ENCODE data around the gene MACROD1.

The MACROD1 gene, protein sequence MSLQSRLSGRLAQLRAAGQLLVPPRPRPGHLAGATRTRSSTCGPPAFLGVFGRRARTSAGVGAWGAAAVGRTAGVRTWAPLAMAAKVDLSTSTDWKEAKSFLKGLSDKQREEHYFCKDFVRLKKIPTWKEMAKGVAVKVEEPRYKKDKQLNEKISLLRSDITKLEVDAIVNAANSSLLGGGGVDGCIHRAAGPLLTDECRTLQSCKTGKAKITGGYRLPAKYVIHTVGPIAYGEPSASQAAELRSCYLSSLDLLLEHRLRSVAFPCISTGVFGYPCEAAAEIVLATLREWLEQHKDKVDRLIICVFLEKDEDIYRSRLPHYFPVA

DNA sequence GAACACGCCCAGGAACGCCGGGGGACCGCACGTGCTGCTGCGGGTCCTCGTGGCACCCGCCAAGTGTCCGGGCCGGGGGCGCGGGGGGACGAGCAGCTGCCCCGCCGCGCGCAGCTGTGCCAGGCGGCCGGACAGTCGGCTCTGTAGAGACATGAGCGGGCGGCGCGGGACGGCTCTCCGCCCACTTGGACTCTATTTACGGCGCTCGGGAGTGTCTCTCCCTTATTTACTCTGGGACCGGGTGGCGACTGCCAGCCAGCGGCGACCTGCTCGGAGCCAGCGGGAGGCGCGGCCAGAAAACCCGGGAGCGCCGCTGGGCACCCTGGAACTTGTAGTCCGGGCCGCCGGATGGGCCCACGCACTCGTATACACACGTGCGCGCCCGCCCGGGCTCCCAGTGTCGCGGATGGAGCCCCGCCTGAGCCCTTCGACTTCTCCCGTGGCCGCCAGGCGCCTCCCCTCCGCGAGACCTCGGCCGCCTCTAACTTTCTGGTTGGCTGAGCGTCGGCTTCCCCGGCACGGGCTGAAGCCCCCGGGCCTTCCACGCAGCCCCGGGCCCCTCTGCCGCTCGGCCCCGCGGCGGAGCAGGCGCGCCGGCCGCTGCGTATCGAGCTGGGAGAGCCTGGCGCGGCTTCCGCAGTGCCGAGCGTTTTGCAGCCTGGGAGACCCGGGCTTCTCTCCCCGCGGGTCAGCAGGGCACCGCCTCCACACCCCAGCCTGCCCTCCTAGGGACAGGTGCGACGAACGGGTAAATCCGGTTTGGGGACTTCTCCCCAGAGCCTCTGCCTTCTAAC is at the start of gene MACROD1:
Gene MACROD1 (minus strand): TSS at position 272 of the 794 bp plus-strand sequence. CDS start 119 bp downstream, at position 153.
- DNase-seq: peak; percentile 92

DNA sequence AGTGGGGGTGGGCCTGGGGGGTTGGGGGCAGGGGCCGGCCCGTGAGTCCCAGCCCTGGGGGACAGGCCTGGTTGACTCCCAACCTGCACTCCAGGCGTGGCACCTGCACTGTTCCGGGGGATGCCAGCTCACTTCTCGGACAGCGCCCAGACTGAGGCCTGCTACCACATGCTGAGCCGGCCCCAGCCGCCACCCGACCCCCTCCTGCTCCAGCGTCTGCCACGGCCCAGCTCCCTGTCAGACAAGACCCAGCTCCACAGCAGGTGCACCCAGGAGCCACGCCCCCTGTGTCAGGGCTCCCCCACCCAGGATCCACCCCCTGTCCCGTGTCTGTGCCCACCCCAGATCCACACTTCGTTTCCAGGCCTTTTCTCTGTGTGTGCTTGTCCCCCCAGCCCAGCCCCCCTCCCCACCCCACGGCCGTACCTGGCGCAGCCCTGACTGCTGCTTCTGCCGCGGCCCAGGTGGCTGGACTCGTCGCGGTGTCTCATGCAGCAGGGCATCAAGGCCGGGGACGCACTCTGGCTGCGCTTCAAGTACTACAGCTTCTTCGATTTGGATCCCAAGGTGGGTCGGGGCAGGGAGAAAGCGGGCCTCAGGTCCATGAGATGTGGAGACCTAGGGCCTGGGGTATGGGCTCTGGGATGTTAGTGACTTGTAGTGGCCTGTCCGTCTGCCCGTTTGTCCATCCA is 45.4 kb upstream of the MACROD1 start:
- no peak for DNase-seq

DNA sequence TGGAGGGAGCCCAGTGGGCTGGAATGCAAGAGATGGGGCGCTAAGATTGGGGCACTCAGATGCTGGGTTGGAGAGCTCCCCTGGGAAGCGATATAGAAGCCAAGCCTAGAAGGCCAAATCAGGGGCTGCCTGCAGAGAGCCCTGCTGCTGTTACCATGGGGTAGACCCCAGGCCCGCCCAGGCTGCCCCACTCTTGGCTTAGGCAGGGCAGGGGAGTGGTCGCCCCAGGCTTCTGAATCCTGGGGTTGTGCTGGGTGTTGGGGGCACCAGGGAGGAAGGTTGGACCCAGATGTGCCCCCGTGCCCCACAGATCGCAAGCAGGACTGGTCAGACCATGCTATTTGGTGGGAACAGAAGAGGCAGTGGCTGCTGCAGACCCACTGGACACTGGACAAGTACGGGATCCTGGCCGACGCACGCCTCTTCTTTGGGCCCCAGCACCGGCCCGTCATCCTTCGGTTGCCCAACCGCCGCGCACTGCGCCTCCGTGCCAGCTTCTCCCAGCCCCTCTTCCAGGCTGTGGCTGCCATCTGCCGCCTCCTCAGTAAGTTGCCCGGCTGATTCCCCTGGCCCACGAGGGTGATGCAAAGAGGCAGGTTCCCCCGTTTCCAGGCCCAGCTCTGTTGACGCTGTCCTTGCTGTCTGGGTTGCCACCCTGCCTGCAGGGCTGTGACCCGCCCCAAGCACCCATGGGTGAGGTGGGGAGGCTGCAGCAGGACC is 44.5 kb upstream of the MACROD1 start:
- no peak for DNase-seq

DNA sequence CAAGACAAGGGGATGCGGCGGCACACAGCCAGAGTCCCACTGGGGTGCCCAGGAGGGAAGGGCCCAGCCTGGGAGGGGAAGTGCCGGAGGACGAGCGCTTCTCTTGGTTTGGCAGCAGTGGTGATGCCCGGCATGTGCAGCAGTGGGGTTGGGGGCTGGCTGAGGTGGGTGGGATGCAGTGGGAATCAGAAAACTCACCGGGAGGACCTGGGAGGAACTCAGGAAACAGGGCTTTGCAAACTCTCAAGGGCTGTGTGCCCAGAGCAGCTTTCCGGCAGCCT is 43.6 kb upstream of the MACROD1 start:
- no peak for DNase-seq

DNA sequence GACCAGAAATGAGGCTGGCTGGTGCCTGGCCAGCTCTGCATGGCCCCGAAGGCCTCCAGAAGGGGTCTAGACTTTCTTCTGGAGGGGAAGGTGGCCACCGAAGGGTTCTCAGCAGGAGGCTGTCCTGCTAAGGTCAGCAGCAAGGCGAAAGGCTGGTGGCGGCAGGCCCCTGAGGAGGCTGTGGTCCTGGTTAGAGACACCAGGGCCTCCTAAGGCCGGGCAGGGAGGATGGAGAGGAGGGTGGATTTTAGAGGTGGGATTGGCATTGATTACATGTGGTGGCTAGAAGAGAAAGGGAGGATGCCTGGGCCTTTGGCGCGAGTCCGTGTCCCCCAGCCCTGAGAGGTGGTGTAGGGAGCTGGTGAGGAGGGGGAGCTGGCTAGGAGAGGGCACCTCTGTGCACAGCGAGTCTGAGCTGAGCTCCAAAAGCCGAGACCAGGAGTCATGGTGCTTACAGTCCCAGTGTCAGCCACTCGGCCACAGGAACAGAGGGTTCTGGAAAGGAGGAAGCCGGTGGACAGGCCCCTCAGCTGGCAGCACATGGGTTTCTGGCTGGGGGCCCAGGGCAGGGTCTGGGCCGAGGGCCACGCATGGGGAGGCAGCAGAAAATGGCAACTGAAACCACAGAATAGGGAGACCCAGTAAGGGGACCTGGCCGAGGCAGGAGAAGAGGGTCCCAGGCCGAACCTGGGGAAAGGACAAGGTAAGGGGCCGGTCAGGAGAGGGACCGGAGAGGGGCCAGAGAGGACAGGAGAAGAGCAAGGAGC is 43.1 kb upstream of the MACROD1 start:
- DNase-seq: no peak

DNA sequence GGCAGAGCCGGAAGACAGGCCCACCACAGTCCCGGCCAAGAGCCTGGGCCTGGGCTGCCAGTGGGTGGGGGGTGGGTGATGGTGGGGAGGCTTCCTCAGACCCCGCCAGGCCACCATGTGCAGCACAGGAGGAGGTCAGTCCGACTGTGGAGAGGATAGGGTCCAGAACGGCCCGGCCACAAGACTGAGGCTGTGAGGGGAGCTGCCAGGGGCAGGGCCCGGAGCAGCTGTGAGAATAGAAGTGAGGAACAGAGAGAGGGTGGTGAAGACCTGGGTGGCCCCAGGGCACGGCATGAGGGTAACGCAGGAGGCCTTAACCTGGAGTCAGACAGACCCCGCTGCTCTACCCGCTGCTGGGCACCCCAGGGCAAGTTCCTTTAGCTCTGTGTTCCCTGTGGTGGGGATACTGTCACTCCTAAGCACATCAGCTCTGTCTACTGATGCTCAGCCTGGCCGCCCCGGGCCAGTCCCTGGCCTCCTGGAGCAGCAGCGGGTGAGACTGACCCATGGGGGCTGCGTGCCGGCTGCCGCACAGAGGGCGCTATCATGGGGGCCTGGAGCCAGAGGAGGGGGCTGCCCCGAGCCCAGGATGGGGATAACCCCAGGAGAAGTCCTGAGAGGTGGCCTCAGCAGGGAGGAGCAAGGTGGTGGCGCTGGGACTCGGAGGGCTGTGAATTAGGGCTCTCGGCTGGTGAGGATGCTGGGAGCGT is 42.3 kb upstream of the MACROD1 start:
- DNase-seq: no peak

DNA sequence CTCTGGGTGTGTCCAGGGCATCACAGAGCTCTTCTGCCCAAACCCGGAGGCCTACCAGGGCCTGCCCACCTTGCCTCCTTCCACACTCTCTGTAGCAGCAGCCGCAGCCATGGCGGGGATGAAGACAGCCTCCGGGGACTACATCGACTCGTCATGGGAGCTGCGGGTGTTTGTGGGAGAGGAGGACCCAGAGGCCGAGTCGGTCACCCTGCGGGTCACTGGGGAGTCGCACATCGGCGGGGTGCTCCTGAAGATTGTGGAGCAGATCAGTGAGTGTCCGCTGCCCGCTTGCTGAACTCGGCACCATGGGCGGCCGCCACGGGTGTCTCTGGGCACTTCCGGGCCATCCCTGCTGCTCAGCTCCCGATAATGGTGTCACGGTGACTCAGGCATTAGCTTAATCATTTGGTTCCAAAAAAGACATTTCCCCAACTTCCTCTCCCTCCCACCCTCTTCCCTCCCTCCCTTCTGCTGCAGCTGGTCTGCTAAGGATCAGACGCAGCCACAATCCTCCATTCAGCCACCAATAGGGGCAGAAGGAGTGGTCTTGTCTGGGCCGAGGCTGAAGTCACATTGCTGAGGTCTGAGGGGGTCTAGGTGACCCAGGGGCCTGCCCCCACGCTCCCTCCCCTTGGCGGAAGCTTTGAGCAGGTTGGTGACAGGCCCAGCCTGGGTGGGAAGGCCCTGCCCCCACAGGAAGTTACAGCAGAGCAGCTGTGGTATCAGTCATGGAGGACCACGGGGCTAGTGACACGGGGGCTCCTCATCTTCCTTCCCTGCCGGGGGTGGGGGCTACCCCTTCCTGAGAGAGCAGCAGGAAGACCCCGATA is 41.6 kb upstream of the MACROD1 start:
- peak; percentile 90 for DNase-seq

DNA sequence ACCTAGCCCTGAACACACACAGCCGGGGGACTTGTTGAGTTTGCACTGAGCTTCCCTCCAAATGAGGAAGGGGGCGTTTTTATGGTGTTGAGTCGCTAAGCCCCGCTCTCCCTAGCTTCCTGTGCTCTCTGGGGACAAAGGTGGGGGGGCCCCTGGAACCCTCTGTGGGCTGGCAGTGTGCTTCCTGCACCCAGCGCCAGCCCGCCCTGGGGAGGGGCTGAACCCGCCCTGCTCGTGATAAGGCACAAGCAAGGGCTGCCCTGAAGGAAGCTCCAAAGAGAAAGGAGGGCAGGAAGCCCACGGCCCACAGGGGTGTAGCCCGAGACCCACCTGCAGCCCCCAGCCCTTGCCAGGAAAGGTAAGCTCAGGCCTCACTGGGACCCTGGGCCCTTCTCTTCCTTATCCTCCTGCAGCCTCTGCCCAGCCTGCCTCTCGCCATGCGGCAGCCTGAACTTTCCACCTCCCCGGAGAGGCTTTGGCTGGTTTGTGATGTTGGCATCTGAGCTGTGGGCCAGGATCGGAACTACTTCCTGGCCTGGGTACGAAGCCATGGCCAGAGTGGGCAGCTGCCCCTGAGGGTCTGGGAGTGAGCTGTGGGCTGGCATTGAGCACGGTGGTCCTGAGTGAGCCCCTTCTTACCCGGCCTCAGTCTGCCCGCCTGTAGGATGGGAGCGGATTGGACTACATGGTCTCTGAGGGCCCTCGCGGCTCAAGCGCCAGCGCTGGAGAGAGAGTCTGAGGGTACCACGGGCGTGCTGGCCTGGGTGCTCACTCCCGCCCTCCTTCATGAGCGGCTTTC is 40.7 kb upstream of the MACROD1 start, which contains the start of gene FERMT3:
Gene FERMT3 (plus strand): TSS at position 265 of the 799 bp plus-strand sequence. CDS start 644 bp downstream, outside the sequence.
- peak; percentile 87 for DNase-seq

DNA sequence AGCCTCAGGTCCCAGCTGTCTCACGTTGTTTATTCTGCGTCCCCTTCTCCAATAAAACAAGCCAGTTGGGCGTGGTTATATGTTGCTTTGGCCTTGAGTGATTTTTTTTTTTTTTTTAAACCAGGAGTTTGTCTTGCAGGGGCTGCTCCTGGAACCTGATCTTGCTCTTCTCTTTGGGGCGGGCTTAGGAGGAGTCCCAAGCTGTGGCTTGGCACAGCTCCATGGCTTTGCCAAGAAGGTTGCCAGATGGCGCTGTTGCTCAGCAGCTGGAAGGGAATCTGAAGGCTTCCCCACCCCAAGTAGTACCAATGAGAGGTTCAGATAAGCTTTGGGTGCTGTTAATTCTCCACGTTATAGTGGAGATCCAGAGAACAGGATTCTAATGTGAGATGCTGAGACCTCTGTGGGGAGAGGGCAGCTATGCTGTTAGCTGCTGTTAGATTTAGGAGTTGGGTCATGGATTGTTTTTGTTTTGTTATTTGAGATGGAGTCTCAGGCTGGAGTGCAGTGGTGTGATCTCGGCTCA is 38.6 kb upstream of the MACROD1 start:
- DNase-seq: peak; percentile 84

DNA sequence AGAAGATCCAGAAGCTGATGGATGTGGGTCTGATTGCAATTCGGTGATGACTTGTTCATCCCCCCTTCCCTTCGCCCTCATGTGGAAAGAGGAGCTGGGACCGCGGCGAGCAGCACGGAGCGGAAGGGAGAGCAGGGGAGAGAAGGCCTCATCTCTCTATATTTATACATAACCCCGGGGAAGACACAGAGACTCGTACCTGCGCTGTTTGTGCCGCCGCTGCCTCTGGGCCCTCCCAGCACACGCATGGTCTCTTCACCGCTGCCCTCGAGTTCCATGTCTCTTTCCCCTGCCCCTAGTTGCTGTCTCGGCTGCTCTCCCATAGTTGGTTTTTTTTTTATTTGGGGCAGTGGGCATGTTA is 38.1 kb upstream of the MACROD1 start:
- DNase-seq: no peak

DNA sequence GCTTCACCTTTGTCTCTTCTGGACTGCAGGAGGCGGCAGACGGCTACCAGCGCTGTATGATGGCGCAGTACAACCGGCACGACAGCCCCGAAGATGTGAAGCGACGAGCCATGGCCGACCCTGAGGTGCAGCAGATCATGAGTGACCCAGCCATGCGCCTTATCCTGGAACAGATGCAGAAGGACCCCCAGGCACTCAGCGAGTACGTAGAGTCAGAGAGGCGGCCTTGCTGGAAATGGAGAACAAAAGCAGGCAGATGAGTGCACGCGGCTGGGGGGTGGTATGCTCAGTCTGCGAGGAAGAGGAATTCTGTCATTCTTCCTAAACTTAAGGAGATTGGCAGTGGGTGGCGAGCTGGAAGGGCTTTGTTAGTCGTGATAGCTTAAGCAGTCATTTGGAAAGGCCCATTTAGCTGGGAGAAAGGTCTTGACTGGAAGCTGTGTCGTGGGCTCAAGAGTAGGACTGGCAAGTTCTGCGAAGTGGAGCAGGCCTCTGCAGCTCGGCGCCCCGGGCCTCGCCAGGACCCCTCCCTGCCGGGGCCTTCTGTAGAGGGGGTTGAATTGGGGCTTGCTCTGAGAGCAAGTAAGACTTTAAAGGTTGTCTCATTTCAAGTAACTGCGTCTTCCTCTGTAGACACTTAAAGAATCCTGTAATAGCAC is 37.6 kb upstream of the MACROD1 start:
- no peak for DNase-seq

DNA sequence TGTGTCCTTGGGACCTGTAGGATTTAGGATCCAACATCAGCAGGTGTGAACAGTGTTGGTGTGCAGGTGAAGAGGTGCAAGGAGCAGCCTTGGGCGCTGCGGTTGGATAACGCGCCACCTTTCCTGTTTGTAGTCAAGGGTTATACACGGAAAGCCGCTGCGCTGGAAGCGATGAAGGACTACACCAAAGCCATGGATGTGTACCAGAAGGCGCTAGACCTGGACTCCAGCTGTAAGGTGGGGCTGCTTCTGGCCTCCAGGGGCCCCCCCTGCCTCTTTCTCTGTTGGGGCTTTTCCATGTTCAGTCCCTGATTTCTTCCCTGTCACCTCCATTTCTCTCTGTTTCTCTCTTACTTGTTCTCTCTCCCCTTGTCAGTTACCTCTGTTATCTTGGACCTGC is 37.1 kb upstream of the MACROD1 start:
- DNase-seq: no peak

DNA sequence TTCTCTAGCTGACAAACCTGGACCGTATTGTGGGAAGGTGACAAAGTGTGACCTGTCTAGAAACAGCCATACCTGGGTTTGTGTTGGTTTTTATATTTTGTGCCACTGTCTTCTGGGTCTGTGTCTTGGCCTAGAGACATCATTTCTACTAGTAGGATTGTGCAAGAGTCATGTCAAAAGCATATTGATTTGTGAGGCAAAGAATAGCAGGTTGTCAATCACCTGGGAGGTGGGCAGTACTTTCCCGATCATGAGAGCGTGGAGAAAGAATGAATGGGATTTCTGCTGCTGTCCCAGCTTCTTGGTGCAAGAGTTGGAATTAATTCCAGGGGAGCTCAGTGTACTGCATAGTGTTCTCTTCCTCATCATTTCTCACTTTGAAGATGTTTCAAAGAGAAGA is 35.6 kb upstream of the MACROD1 start:
- DNase-seq: no peak

DNA sequence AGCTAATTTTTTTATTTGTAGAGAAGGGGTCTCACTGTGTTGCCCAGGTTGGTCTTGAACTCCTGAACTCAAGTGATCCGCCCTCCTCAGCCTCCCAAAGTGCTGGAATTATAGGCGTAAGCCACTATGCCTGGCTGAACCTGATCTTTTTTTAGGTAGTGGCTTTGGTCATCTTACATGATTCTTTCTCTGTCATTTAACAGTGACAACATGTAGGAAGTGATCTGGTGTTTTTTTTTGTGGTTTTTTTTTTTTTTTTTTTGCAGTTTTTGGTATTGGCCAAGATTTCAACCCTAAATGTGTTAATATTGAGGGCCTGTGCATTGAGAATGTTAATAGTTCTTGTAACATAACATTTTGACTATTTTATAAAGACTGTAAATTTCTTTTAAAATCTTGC is 32.6 kb upstream of the MACROD1 start:
- no peak for DNase-seq

DNA sequence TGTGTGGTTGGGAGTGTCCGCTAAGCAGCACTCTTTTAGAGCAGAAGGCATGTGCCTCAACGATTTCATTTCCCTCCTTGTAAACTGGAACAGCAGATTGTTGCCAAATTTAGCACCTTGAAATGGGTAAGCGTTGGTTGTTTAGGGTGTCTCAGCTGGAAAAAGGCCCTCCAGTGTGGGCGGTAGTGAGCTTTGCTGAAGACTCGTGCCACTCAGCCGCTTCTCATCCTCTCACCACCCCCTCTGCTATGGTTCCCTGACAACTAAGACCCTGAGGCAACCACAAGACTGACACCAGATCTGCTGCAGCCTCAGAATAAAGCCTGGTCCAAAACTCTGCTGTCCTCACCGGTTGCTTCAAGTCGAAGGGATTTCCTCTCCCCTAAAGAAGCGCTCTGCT is 30.7 kb upstream of the MACROD1 start:
- DNase-seq: no peak

DNA sequence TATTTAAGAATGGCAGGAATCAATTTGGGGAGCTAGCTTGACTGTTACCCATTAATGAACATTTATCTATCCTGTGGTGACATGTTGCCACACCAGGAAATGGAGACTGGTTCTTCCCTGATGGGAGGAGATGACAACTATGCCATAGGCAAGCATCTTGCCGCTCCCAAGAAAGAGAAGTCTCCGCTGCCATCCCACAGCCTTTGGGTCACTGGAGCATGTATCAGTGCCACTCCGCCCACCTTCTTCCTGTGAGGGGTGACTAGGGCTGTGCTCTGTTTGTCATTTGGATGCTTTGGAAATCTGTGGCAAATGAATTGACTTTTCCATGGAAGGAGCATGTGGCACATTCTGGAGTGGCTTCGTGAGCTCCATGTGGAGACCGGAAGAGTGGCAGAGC is 26.5 kb upstream of the MACROD1 start:
- DNase-seq: no peak

DNA sequence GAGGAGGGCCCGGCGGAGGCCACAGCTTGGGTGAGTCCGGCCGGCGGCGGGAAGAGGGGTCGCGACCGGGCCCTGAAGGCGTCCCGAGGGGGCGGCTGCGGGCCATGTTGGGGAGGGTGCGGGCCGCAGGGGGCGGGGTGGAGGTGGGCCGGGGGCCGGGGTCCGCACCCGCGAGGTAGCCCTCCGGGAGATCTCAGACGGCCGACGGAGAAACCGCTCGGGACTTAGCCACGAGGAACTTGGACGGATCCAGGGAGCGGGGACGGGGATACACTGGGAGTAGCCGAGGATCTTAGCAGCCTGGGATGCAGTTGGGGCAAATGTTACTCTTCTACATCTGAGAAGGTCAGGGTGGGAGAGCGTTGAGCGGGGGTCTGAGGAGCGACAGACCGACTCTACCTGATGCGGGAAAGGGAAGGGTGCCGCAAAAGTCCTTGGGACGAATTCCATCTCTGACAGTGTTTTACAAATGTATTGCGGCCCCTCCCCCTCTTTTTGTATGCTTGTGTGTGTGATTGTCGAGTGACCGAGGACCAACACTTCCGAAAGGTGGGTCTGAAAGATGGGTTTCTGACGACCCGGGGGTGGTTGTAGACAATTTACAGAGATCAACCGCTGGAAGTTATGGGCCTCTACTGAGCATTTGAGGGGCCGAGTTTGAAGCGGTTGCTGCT is 20.7 kb upstream of the MACROD1 start:
- DNase-seq: peak; percentile 59

DNA sequence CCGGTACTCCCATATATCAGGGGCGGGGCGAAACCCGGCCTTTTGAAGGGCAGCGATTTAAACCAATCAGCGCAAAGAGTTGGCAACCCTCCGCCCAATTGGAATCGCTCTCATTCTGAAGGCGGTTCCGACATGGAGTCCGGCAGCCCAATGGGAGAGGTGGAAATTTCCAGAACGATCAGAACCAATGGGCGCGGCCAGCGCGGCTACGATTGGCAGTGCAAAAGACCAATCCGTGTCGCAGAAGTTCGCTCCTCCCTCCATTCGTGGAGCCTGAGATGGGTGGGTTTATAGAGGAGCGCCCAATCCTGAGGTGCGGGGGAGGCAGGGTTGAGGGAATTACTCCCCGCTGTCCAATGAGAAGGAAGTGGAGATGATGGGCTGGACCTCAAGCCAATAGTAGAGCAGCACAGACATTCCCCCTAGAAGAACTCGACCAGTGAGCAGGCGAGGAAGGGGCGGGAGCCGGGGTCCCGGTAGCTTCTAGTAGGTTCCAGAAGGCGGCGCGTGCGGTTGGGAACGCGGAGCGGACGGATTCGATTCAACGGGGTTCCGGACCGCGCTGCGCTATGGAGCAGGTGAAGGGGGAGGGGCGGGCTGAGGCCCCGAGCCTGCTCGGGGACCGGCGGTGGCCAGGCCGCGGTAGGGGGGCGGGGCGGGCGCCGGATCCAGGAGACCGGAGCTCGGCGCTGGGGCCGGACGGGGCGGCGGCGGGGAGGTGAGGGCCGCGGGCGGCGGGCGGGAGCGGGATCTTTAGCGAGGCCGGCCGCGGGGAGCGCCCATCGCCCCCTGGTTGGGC is 20.0 kb upstream of the MACROD1 start, which contains the start of gene STIP1:
Gene STIP1 (plus strand): TSS at position 479 of the 799 bp plus-strand sequence. CDS start 91 bp downstream, at position 570.
- DNase-seq: peak; percentile 99
